ENCODE data around the gene DNAH7.

Gene DNAH7

GRCh38 chr2:196080526-196080925, 11.9 kb upstream of the DNAH7 start:
- ChIA-PET CTCF (no interaction called here), POLR2A (ENCODE audit: low non-redundant PET) (no interaction called here)
- H3K27ac ChIP-seq: no peak overlapping the region
- DNase-seq (ENCODE audit: low spot score): no peak
- TF ChIP-seq, protein P1, sequence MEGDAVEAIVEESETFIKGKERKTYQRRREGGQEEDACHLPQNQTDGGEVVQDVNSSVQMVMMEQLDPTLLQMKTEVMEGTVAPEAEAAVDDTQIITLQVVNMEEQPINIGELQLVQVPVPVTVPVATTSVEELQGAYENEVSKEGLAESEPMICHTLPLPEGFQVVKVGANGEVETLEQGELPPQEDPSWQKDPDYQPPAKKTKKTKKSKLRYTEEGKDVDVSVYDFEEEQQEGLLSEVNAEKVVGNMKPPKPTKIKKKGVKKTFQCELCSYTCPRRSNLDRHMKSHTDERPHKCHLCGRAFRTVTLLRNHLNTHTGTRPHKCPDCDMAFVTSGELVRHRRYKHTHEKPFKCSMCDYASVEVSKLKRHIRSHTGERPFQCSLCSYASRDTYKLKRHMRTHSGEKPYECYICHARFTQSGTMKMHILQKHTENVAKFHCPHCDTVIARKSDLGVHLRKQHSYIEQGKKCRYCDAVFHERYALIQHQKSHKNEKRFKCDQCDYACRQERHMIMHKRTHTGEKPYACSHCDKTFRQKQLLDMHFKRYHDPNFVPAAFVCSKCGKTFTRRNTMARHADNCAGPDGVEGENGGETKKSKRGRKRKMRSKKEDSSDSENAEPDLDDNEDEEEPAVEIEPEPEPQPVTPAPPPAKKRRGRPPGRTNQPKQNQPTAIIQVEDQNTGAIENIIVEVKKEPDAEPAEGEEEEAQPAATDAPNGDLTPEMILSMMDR (conservative IDR thresholded peaks at IDR 0.05; ENCODE audit: low read depth): no peak

DNA sequence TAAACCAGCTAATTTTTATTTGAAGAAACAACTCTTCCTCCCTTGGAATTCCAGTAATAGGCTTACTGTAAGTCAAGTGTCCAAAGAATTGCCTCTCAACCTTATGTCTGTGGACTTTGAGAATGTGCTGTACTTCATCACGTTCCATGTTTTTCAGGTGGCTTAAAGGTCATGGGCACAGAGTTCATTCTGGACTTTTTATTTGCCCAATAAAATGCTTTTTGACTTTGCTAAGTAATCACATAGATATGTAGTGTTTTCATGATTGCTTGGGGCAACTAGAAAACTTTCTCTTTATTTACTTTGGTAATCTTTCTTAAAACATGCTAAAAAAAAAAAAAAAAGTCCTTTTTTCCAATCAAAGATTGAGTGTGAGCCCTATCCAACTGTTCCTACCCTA, 10.4 kb upstream of the DNAH7 start:
- DNase-seq (ENCODE audit: low spot score): no peak
- ChIA-PET CTCF (interaction anchor here (0.6 to 4.1 kb wide), 7 partner anchors 13 to 258 kb away, joined by 3 to 34 read pairs (median 3); no protein-coding TSS in a partner anchor), POLR2A (ENCODE audit: low non-redundant PET) (no interaction called here)
- no peak overlapping the region for H3K27ac ChIP-seq
- TF ChIP-seq, protein P1 (conservative IDR thresholded peaks at IDR 0.05; ENCODE audit: low read depth): no peak

GRCh38 chr2:196077821-196078220, 9.2 kb upstream of the DNAH7 start:
- H3K27ac ChIP-seq: no peak overlapping the region
- TF ChIP-seq, protein P1 (conservative IDR thresholded peaks at IDR 0.05; ENCODE audit: low read depth): no peak
- CTCF ChIA-PET: interaction anchor here (0.6 to 4.1 kb wide), 15 partner anchors 9 to 910 kb away, joined by 3 to 34 read pairs (median 3); partner anchors contain the start of genes DNAH7 and STK17B
- POLR2A ChIA-PET (ENCODE audit: low non-redundant PET): no interaction called here
- no peak for DNase-seq (ENCODE audit: low spot score)

DNA sequence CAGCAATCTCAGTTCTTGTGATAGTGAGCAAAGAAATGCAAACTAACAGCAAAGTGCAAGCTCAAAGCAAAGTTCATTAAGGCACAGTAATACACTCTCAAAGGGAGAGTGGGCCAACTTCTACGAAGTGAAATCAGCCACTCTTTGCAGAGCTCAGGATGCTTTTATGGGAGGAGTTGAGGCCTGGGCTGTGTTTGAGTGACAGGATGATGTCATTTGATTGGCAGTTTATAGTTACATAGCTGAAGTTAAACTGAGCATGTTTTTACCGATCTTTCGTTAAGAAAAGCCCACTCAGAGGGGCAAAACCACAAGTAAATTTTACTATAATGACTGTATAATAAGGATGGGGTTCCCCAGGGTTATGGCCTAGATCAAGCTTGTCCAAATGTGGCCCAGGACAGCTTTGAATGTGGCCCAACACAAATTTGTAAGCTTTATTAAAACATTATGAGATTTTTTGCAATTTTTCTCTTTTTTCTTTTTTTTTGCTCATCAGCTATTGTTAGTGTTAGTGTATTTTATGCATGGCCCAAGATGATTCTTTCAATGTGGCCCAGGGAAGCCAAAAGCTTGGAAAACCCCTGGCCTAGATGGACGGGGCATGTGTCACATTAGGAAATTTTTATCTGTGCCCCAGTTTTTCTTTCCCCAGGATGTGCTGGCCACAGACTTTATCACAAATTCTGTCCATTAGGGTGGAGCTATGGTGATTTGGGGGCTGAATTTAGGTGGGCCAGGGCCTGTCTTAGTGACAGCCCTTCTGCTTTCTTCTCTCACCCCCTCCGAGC, 8.3 kb upstream of the DNAH7 start:
- POLR2A ChIA-PET (ENCODE audit: low non-redundant PET): no interaction called here
- no peak for DNase-seq (ENCODE audit: low spot score)
- no peak overlapping the region for H3K27ac ChIP-seq
- TF ChIP-seq, protein P1 (conservative IDR thresholded peaks at IDR 0.05; ENCODE audit: low read depth): no peak
- CTCF ChIA-PET: interaction anchor here (0.6 to 4.1 kb wide), 6 partner anchors 9 to 584 kb away, joined by 3 to 34 read pairs (median 3); partner anchors contain the start of gene DNAH7

DNA sequence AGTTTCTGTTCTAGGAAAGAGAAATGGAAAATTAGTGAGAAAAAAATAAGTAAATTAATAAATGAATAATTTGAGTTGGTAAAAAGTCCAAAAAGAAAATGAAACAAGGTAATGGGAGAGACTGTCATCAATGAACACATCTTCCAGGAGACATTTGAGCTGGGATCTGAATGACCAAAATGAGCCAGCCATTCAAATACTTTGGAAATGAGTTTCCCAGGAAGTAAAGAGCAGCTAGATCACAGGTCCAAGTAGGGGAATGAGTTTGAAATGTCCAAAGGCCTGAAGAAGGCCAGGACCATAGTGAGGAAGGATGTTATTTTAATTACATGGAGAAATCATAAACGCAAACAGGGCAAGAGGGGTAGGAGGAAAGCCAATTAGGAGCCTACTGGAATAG, 6.6 kb upstream of the DNAH7 start:
- TF ChIP-seq, protein P1 (conservative IDR thresholded peaks at IDR 0.05; ENCODE audit: low read depth): no peak
- POLR2A ChIA-PET (ENCODE audit: low non-redundant PET): no interaction called here
- no peak for DNase-seq (ENCODE audit: low spot score)

GRCh38 chr2:196074631-196075030, 6.0 kb upstream of the DNAH7 start:
- no peak for DNase-seq (ENCODE audit: low spot score)
- CTCF ChIA-PET: no interaction called here
- POLR2A ChIA-PET (ENCODE audit: low non-redundant PET): no interaction called here
- TF ChIP-seq, protein P1 (conservative IDR thresholded peaks at IDR 0.05; ENCODE audit: low read depth): no peak
- H3K27ac ChIP-seq: no peak overlapping the region

More for the DNA sequence above, 6.6 kb upstream of the DNAH7 start:
- CTCF ChIA-PET: no interaction called here
- H3K27ac ChIP-seq: no peak overlapping the region
